GM21786 (cell line): ENCODE measurements around the gene FLT3.
A peak's percentile ranks its signal among the peaks of the same experiment; 100 is the strongest.

ENCODE experiments used
- ATAC-seq: cut with Tn5 transposase; IDR thresholded peaks from one replicate; pipeline ENCODE4 v1.9.1; 2021; ENCODE audit not compliant: unreplicated experiment

FLT3 gene

GRCh38 chr13:27963491-27963890 lies 136.9 kb downstream of the FLT3 start:
- ATAC-seq: no peak

GRCh38 chr13:27962982-27963381 lies 137.4 kb downstream of the FLT3 start:
- ATAC-seq: no peak

- ATAC-seq: no peak
These were observed 138.1 kb downstream of the FLT3 start for GRCh38 chr13:27962128-27962841.

GRCh38 chr13:27961227-27962085 lies 138.9 kb downstream of the FLT3 start:
- ATAC-seq: no peak

- peak; percentile 57 for ATAC-seq
These were observed 139.8 kb downstream of the FLT3 start for GRCh38 chr13:27960362-27961226.

GRCh38 chr13:27959976-27960361 lies 140.4 kb downstream of the FLT3 start:
- ATAC-seq: no peak

GRCh38 chr13:27956576-27957300 lies 143.6 kb downstream of the FLT3 start:
- ATAC-seq: no peak

GRCh38 chr13:27955014-27955591 lies 145.3 kb downstream of the FLT3 start:
- no peak for ATAC-seq

GRCh38 chr13:27954406-27954851 lies 145.9 kb downstream of the FLT3 start:
- peak; percentile 12 for ATAC-seq

- peak; percentile 72 for ATAC-seq
These were observed 146.5 kb downstream of the FLT3 start for GRCh38 chr13:27953676-27954405.
